NCI-H2029 (cell line): Measurements from ENCODE around the gene ZFR2.
"Not testable (repeated sequence)": the region's sequence is repeated elsewhere in the genome, so short reads cannot be mapped to it uniquely, and the experiment has no call there.

Experiments used
- DNase-seq: peaks from one replicate; lab custom pipeline; 2025; lab: John Stamatoyannopoulos, UW

ZFR2 gene

GRCh38 chr19:3868770-3869456 lies at the start of gene ZFR2:
TSS of gene ZFR2 (minus strand) at chr19:3869038. CDS start at chr19:3869017, 21 bp downstream.
- no peak for DNase-seq

GRCh38 chr19:3916033-3916432 lies 47.2 kb upstream of the ZFR2 start:
- DNase-seq = no peak

GRCh38 chr19:3914199-3914598 lies 45.4 kb upstream of the ZFR2 start:
- no peak for DNase-seq

GRCh38 chr19:3910105-3910504 lies 41.3 kb upstream of the ZFR2 start:
- DNase-seq = no peak

GRCh38 chr19:3908266-3909054 lies 39.6 kb upstream of the ZFR2 start:
- no peak for DNase-seq

- DNase-seq = no peak
Observed at GRCh38 chr19:3907626-3908265, 38.9 kb upstream of the ZFR2 start.

GRCh38 chr19:3904233-3904632 lies 35.4 kb upstream of the ZFR2 start:
- DNase-seq = no peak

GRCh38 chr19:3902317-3902973 lies 33.6 kb upstream of the ZFR2 start:
- DNase-seq = no peak

GRCh38 chr19:3899531-3900294 lies 30.9 kb upstream of the ZFR2 start:
- no peak for DNase-seq

- DNase-seq = no peak
Observed at GRCh38 chr19:3898426-3898825, 29.6 kb upstream of the ZFR2 start.

- DNase-seq = no peak
Observed at GRCh38 chr19:3897936-3898335, 29.1 kb upstream of the ZFR2 start.

GRCh38 chr19:3895788-3896187 lies 26.9 kb upstream of the ZFR2 start:
- no peak for DNase-seq

- DNase-seq = not testable (repeated sequence)
Observed at GRCh38 chr19:3894959-3895358, 26.1 kb upstream of the ZFR2 start.

- DNase-seq = peak; percentile 19
Observed at GRCh38 chr19:3893509-3894179, 24.8 kb upstream of the ZFR2 start.

- DNase-seq = no peak
Observed at GRCh38 chr19:3890591-3890990, 21.8 kb upstream of the ZFR2 start.

GRCh38 chr19:3882041-3882384 lies 13.2 kb upstream of the ZFR2 start:
- no peak for DNase-seq

- no peak for DNase-seq
Observed at GRCh38 chr19:3881272-3882040, 12.6 kb upstream of the ZFR2 start.

- no peak for DNase-seq
Observed at GRCh38 chr19:3880471-3881271, 11.8 kb upstream of the ZFR2 start, which contains the start of gene ATCAY. TSS of gene ATCAY (plus strand) at chr19:3880685. CDS start at chr19:3885768, 5,083 bp downstream.

- DNase-seq = no peak
Observed at GRCh38 chr19:3879656-3880055, 10.8 kb upstream of the ZFR2 start.
